Measurements from ENCODE around the gene ZNF805. TPM values are rescaled to one million over a fixed set of nuclear protein-coding genes. Genes with fewer than 3 reads are reported as not detected.

Gene ZNF805
- total and polyA plus RNA-seq, 2 of the 4 experiments (the other 2 are of a cell fraction) = 3.0 to 32.3 TPM

DNA sequence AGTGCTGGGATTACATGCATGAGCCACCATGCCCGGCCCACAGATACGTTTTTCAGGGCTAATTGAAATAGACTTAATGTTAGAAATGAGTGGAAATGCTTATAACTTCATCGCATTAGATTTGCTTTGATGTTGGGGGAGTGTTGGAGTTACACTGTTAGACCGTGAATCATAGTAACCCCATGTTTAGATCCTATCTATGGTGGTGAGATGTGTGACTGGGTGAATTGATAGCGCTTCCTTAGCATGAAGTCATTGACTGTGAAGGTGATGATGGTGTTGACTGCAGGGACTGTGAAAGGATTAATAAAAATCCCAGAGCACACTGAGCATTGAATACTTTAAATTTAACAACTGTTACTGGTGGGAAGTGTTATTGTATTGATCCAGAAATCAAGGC lies 47.4 kb upstream of the ZNF805 start:
- Histone ChIP-seq H3K4me1 (ENCODE audit: control insufficient read depth, insufficient read depth, low read length) (no peaks in the 10 kb centered on the region; the same call in 1 of the 2 replicates), H4K8ac (ENCODE audit: low read depth in 2 of 2, low read length in 2 of 2) (no peak overlapping the region), H2BK20ac (ENCODE audit: low read depth, low read length) (no peak overlapping the region), H2AFZ (replicated peaks; ENCODE audit: low read length, poor library complexity) (no peak overlapping the region), H3K9ac (ENCODE audit: low read depth, low read length) (no peak overlapping the region), H2AK5ac (ENCODE audit: low read depth, low read length) (no peak overlapping the region), H3K4me2 (ENCODE audit: low read depth, low read length) (peak overlapping the region; percentile 89; the same call in 1 of the 2 replicates), H2BK120ac (ENCODE audit: low read depth, low read length) (no peak overlapping the region), H3K18ac (ENCODE audit: low read depth, low read length) (no peak overlapping the region), H4K91ac (ENCODE audit: insufficient read depth, low read depth, low read length) (no peak overlapping the region), H3K79me1 (ENCODE audit: low read depth in 1 of 2, low read length in 2 of 2) (peaks cover 22 to 62% of the 10 kb centered on the region in 2 experiments), H3K23ac (ENCODE audit: low read depth, low read length) (no peak overlapping the region), H3K9me3 (ENCODE audit: control insufficient read depth, insufficient read depth, low read length) (no peaks in the 10 kb centered on the region), H4K5ac (ENCODE audit: low read depth, low read length) (no peak overlapping the region), H4K20me1 (ENCODE audit: insufficient read depth, low read length) (peaks cover 29% of the 10 kb centered on the region), H2BK15ac (ENCODE audit: low read depth, low read length) (no peak overlapping the region), H3K14ac (replicated peaks; ENCODE audit: low read depth, low read length) (no peak overlapping the region), H3K9me1 (ENCODE audit: insufficient read depth, low read length) (peaks cover 5% of the 10 kb centered on the region; the same call in 1 of the 2 replicates), H3K27ac (ENCODE audit: insufficient read depth, low read length) (no peak overlapping the region), H3K27me3 (ENCODE audit: control insufficient read depth, insufficient read depth, low read length) (no peaks in the 10 kb centered on the region), H3K36me3 (ENCODE audit: control insufficient read depth, insufficient read depth, low read length) (peaks cover 39% of the 10 kb centered on the region), H3K56ac (ENCODE audit: extremely low read depth, insufficient read depth, low read length) (no peak overlapping the region), H3K4me3 (ENCODE audit: insufficient read depth, low read depth, low read length) (peak overlapping the region; percentile 17), H2BK5ac (ENCODE audit: low read depth, low read length, poor library complexity, severe bottlenecking) (no peak overlapping the region), H2AK9ac (replicated peaks; ENCODE audit: low read depth, low read length, poor library complexity) (no peak overlapping the region), H3K4ac (ENCODE audit: low read depth, low read length) (no peak overlapping the region)
- WGBS, 2 experiments (ENCODE audit: extremely low coverage in 2 of 2, insufficient read length in 1 of 2) = 83% methylated on average over 1 of the region's 5 CpGs; no CpG with 5 or more reads in 1 of the 2 experiments
- no peak for ATAC-seq (ENCODE audit: low read depth)
- CTCF ChIA-PET = no interaction called here
- dilution Hi-C loops (cut with HindIII; ENCODE audit: low sequenced_read_pairs, unreplicated experiment) (no loop called here), in situ Hi-C loops (cut with MboI; ENCODE audit: low sequenced_read_pairs) (no loop called here), intact Hi-C loops (cut with micrococcal nuclease) (no loop called here)
- no TSS peak for BruUV-seq (replicated peaks)
- no peak for TF ChIP-seq MXI1 (IDR thresholded peaks at IDR 0.05; ENCODE audit: borderline replicate concordance, low read depth, low read length)
- TF ChIP-seq FOS (IDR thresholded peaks at IDR 0.05; ENCODE audit: low read depth, low read length) = no peak
- TF ChIP-seq MAFK (IDR thresholded peaks at IDR 0.05; ENCODE audit: low read depth, low read length) = no peak
- no peak for TF ChIP-seq CTCF (conservative IDR thresholded peaks at IDR 0.05; ENCODE audit: low read depth, low read length)
- no peak for TF ChIP-seq ELK1 (IDR thresholded peaks at IDR 0.05; ENCODE audit: borderline replicate concordance, low read depth, low read length)
- no peak for TF ChIP-seq RFX5 (IDR thresholded peaks at IDR 0.05; ENCODE audit: low read depth, low read length)
- TF ChIP-seq, protein P1, sequence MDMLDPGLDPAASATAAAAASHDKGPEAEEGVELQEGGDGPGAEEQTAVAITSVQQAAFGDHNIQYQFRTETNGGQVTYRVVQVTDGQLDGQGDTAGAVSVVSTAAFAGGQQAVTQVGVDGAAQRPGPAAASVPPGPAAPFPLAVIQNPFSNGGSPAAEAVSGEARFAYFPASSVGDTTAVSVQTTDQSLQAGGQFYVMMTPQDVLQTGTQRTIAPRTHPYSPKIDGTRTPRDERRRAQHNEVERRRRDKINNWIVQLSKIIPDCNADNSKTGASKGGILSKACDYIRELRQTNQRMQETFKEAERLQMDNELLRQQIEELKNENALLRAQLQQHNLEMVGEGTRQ (IDR thresholded peaks at IDR 0.05; ENCODE audit: low read depth, low read length) = no peak
- TF ChIP-seq RAD21 (IDR thresholded peaks at IDR 0.05; ENCODE audit: low read length) = no peak
- no peak for TF ChIP-seq POLR2A (IDR thresholded peaks at IDR 0.05; ENCODE audit: low read depth, low read length)
- TF ChIP-seq BHLHE40 (IDR thresholded peaks at IDR 0.05; ENCODE audit: low read depth, low read length) = no peak
- POLR2A ChIA-PET (ENCODE audit: unreplicated experiment) = no interaction called here
- DNase-seq = no peak
